C4-2B (cell line): Measurements from ENCODE around the gene CD84.
A peak's percentile ranks its signal among the peaks of the same experiment; 100 is the strongest.

Source experiments
- H3K27ac ChIP-seq: fragments of 450-650 bp; 2 replicates; pipeline ENCODE4 v1.5.1; 2017
- ZFX ChIP-seq: fragments of 450-650 bp; IDR thresholded peaks from 2 replicates; pipeline ENCODE4 v1.6.1; 2017
- TF ChIP-seq, protein P1 (sequence below): fragments of 450-650 bp; conservative IDR thresholded peaks from 2 replicates; pipeline ENCODE4 v1.5.1; 2017; ENCODE audit warnings: mild to moderate bottlenecking

CD84 gene

DNA sequence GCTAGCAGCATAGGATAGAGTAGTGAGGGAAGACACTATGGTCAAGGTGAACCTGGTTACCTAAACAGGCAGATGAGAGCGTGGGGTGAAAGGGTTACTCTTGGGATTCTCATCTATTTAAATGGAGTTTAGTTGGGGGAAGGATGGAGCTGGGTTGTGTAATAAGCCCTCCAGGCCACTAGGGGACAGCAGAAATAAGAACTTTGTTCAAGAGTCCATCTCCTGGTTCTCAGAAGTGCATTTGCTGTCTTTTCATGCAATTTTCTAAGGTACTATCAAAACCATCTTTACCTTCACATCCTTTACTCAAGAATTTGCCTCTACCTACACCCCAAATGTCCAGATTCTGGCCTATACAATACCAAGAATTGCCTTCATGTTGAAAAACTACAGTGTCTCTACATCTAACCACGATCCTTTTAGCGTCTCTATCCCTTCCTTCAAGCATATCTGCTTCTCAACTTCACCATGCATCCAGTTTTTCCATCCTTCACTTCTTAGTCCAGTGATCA is 39.5 kb upstream of the CD84 start:
- TF ChIP-seq ZFX = no peak
- TF ChIP-seq, protein P1, sequence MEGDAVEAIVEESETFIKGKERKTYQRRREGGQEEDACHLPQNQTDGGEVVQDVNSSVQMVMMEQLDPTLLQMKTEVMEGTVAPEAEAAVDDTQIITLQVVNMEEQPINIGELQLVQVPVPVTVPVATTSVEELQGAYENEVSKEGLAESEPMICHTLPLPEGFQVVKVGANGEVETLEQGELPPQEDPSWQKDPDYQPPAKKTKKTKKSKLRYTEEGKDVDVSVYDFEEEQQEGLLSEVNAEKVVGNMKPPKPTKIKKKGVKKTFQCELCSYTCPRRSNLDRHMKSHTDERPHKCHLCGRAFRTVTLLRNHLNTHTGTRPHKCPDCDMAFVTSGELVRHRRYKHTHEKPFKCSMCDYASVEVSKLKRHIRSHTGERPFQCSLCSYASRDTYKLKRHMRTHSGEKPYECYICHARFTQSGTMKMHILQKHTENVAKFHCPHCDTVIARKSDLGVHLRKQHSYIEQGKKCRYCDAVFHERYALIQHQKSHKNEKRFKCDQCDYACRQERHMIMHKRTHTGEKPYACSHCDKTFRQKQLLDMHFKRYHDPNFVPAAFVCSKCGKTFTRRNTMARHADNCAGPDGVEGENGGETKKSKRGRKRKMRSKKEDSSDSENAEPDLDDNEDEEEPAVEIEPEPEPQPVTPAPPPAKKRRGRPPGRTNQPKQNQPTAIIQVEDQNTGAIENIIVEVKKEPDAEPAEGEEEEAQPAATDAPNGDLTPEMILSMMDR = peak; percentile 83
- H3K27ac ChIP-seq = no peak overlapping the region

DNA sequence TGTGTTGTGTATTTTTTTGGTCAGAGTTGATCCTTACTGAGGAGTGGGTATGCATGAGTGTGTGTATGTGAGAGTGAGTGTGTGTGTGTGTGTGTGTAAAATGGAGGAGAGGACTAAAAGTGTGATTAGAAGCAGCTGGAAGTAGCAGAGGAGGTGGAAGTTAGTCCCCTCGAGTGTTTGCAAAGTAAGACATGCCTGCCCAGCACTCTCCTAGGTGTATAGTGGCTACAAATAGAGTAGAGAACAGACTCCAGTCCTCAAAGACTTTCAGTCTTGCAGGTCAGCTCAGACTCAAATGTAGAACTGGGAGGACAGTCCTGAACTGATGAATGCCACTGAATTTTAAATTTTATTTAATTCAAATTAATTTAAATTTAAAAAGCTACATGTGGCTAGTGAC is 39.0 kb upstream of the CD84 start:
- TF ChIP-seq, protein P1 = no peak
- no peak for TF ChIP-seq ZFX
- no peak overlapping the region for H3K27ac ChIP-seq

- H3K27ac ChIP-seq = no peak overlapping the region
- TF ChIP-seq, protein P1 = no peak
- no peak for TF ChIP-seq ZFX
These were observed 36.4 kb upstream of the CD84 start for GRCh38 chr1:160615660-160616059.

GRCh38 chr1:160614410-160614809 is 35.1 kb upstream of the CD84 start:
- H3K27ac ChIP-seq = no peak overlapping the region

DNA sequence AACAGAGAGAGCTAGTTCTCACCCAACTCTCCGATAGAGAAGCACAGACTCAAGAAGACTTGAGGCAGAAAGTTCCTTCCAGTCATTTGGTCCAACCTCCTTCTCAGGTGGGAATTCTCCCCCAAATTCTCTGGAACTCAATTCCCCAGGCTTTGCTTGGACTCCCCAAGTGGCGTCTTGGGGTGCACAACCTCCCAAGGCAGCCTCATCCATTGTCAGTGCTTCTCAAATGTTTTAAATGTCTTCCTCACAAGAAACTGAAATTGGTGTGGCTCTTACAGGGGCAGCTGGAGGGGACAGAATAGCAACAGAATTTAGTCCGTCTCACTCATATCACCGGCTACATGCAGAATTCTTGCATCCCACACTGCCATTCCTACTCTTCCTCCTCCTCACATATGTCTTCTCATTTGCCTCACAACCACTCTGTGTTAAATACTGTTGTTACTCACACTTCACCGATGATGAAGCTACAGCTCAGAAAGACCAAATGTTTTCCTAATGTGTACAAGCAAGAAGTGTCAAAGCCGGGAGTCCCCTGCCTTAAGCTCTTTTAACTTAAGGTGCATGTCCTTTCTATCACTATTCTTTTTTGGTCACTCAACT is 33.4 kb upstream of the CD84 start:
- no peak overlapping the region for H3K27ac ChIP-seq
- TF ChIP-seq ZFX = no peak
- TF ChIP-seq, protein P1 = no peak

More at GRCh38 chr1:160614410-160614809, 35.1 kb upstream of the CD84 start:
- TF ChIP-seq ZFX = no peak

DNA sequence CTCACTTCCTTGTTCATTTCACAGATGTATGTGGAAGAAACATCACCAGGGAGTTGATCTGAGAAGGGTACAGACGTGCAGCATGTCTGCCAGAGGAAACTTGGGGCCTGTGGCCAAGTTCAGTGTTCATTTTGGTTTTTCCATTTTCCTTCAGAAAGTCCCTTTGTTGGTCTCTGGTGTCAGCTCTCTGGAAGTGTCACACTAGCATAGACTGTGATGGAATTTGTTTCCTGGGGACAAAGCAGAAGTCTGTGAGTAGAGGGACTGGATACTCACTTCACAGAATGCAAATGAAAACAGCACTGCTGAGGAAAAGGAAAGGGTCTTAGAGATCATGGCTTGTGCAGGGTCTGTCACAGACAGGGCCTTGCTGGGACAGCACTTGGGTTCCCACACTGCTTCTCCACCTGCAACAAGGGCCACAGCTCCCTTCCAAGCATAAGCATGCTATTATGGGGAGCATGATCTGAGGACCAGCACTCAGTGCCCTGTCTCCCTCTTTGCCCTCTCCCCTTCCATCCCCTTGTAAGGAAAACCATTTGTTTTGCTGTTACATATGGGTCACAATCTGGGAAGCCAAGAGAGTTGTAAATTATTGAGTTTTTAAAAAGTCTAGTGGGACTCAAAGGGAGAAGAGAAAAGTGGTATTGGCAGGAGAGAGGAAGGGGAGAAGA is 31.4 kb upstream of the CD84 start:
- H3K27ac ChIP-seq = no peak overlapping the region
- TF ChIP-seq, protein P1 = no peak

DNA sequence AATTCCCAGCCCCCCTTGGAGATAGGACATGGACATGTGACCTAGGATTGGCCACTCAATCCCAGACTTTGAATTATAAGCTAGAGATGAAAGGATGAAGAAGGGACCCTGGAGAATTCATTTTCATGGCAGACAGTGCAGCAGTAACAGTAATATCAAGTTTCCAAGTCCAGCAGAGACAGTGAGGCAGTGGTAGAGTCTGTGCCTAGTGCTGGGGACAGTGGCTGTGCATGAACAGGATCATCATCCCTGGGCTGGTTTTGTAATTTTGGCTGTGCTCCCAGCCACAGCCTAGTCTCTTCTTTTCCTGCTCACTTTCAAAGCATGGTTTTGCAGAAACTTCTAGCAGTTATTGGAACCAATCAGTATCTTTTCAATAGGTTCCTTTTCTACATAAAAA is 29.6 kb upstream of the CD84 start:
- H3K27ac ChIP-seq = no peak overlapping the region

More for the DNA sequence above, 29.6 kb upstream of the CD84 start:
- TF ChIP-seq, protein P1 = no peak
- TF ChIP-seq ZFX = no peak
